HEK293 (cell line): ENCODE data around the gene VPS13D.

Experiments
- CTCF ChIP-seq: fragments of 450-650 bp; formaldehyde crosslinking; IDR thresholded peaks from 2 replicates; pipeline ENCODE4 v1.5.1; 2016; ENCODE audit warnings: missing biosample characterization, missing genetic modification characterization
- SP2 ChIP-seq: fragments of 450-650 bp; formaldehyde crosslinking; IDR thresholded peaks from 2 replicates; pipeline ENCODE4 v1.5.1; 2016; ENCODE audit warnings: missing biosample characterization, missing genetic modification characterization
- SP3 ChIP-seq: fragments of 450-650 bp; formaldehyde crosslinking; IDR thresholded peaks from 2 replicates; pipeline ENCODE4 v1.5.1; 2016; ENCODE audit warnings: missing biosample characterization, missing genetic modification characterization
- ZBTB26 ChIP-seq: fragments of 450-650 bp; formaldehyde crosslinking; optimal IDR thresholded peaks from 2 replicates; pipeline ENCODE3; 2016; ENCODE audit warnings: missing biosample characterization, mild to moderate bottlenecking, missing genetic modification characterization
- ZBTB8A ChIP-seq: fragments of 450-650 bp; formaldehyde crosslinking; IDR thresholded peaks from 2 replicates; pipeline ENCODE4 v1.5.1; 2016; ENCODE audit warnings: missing biosample characterization, missing genetic modification characterization
- ZNF121 ChIP-seq: fragments of 450-650 bp; formaldehyde crosslinking; IDR thresholded peaks from 2 replicates; pipeline ENCODE4 v1.5.1; 2016; ENCODE audit warnings: missing biosample characterization, missing genetic modification characterization
- ZNF280D ChIP-seq: fragments of 450-650 bp; formaldehyde crosslinking; IDR thresholded peaks from 2 replicates; pipeline ENCODE4 v1.5.1; 2016; ENCODE audit warnings: missing biosample characterization, missing genetic modification characterization
- ZNF335 ChIP-seq: fragments of 450-650 bp; formaldehyde crosslinking; conservative IDR thresholded peaks from 2 replicates; pipeline ENCODE4 v1.5.1; 2016; ENCODE audit warnings: missing biosample characterization, missing genetic modification characterization
- ZNF529 ChIP-seq: fragments of 450-650 bp; formaldehyde crosslinking; IDR thresholded peaks from 2 replicates; pipeline ENCODE4 v1.5.1; 2017; ENCODE audit warnings: missing genetic modification characterization, missing biosample characterization; ENCODE audit not compliant: insufficient replicate concordance
- ZNF548 ChIP-seq: fragments of 450-650 bp; formaldehyde crosslinking; IDR thresholded peaks from 2 replicates; pipeline ENCODE4 v1.5.1; 2016; ENCODE audit warnings: missing biosample characterization, missing genetic modification characterization
- ZNF560 ChIP-seq: fragments of 450-650 bp; formaldehyde crosslinking; IDR thresholded peaks from 2 replicates; pipeline ENCODE4 v1.5.1; 2017; ENCODE audit warnings: missing biosample characterization, missing genetic modification characterization, borderline replicate concordance
- ZNF664 ChIP-seq: fragments of 450-650 bp; formaldehyde crosslinking; IDR thresholded peaks from 2 replicates; pipeline ENCODE4 v1.5.1; 2016; ENCODE audit warnings: missing biosample characterization, missing genetic modification characterization

GRCh38 chr1:12504601-12505000 is 274.8 kb downstream of the VPS13D start:
- TF ChIP-seq ZNF280D (tag by site-specific recombination) (no peak), CTCF (tag by site-specific recombination) (no peak), ZNF560 (tag by site-specific recombination) (no peak), ZNF529 (tag by site-specific recombination) (no peak), ZBTB8A (tag by site-specific recombination) (no peak), SP2 (tag by site-specific recombination) (no peak), ZNF664 (tag by site-specific recombination) (no peak), ZNF335 (tag by site-specific recombination) (no peak), SP3 (tag by site-specific recombination) (no peak), ZBTB26 (tag by site-specific recombination) (no peak), ZNF121 (tag by site-specific recombination) (no peak), ZNF548 (tag by site-specific recombination) (no peak)
